MM.1S (cell line): ENCODE results near the gene FBXL13.

Experiments
- DNase-seq: peaks from one replicate; pipeline ENCODE4 v3.0.0-alpha.2; 2015
- H2AFZ ChIP-seq: fragments of 300-600 bp; sonication (generic); 2 replicates; pipeline ENCODE4 v1.6.0; 2016; ENCODE audit warnings: antibody characterized with exemption, low read length
- H3F3A ChIP-seq: fragments of 300-600 bp; sonication (generic); 2 replicates; pipeline ENCODE4 v1.6.1; 2016; ENCODE audit warnings: mild to moderate bottlenecking, antibody characterized with exemption, low read length, moderate library complexity, mixed read lengths; ENCODE audit not compliant: insufficient read depth
- H3K27ac ChIP-seq: fragments of 300-600 bp; sonication (generic); 2 replicates; pipeline ENCODE4 v1.5.1; 2016; ENCODE audit warnings: mild to moderate bottlenecking, low read length
- H3K27me3 ChIP-seq: fragments of 300-600 bp; sonication (generic); replicated peaks from 2 replicates; pipeline ENCODE4 v1.6.0; 2016; ENCODE audit warnings: low read length; ENCODE audit not compliant: insufficient read depth
- H3K36me3 ChIP-seq: fragments of 300-600 bp; sonication (generic); replicated peaks from 2 replicates; pipeline ENCODE4 v1.6.1; 2016; ENCODE audit warnings: mild to moderate bottlenecking, low read length, mixed read lengths; ENCODE audit not compliant: insufficient read depth
- H3K4me1 ChIP-seq: fragments of 300-600 bp; sonication (generic); 2 replicates; pipeline ENCODE4 v1.6.1; 2016; ENCODE audit warnings: low read length, mixed read lengths
- H3K4me2 ChIP-seq: fragments of 300-600 bp; sonication (generic); 2 replicates; pipeline ENCODE4 v1.6.0; 2016; ENCODE audit warnings: low read depth, low read length
- H3K4me3 ChIP-seq: fragments of 300-600 bp; sonication (generic); 2 replicates; pipeline ENCODE4 v1.5.1; 2016; ENCODE audit warnings: low read length, mixed read lengths
- H3K79me2 ChIP-seq: fragments of 300-600 bp; sonication (generic); 2 replicates; pipeline ENCODE4 v1.6.1; 2016; ENCODE audit warnings: mixed run types, low read length, mixed read lengths
- H3K9ac ChIP-seq: fragments of 300-600 bp; sonication (generic); 2 replicates; pipeline ENCODE4 v1.6.1; 2016; ENCODE audit warnings: low read length, mixed read lengths
- H3K9me2 ChIP-seq: fragments of 300-600 bp; sonication (generic); replicated peaks from 2 replicates; pipeline ENCODE4 v1.6.1; 2016; ENCODE audit warnings: mild to moderate bottlenecking, low read length, mixed read lengths; ENCODE audit not compliant: insufficient read depth
- H3K9me3 ChIP-seq: fragments of 300-600 bp; sonication (generic); replicated peaks from 2 replicates; pipeline ENCODE4 v1.6.1; 2016; ENCODE audit warnings: mild to moderate bottlenecking, low read length, mixed read lengths; ENCODE audit not compliant: insufficient read depth
- H4K20me1 ChIP-seq: fragments of 300-600 bp; sonication (generic); 2 replicates; pipeline ENCODE4 v1.6.1; 2016; ENCODE audit warnings: mild to moderate bottlenecking, low read length, moderate library complexity, mixed read lengths; ENCODE audit not compliant: insufficient read depth
- CTCF ChIP-seq: fragments of 300-600 bp; sonication (generic); IDR thresholded peaks from 2 replicates; pipeline ENCODE4 v1.5.1; 2016; ENCODE audit warnings: antibody characterized with exemption, low read length, mixed read lengths
- EZH2 ChIP-seq: fragments of 300-600 bp; sonication (generic); optimal IDR thresholded peaks from 2 replicates; pipeline ENCODE3; 2017; ENCODE audit warnings: low read depth, mild to moderate bottlenecking, antibody characterized with exemption, low read length, mixed read lengths
- EZH2phosphoT487 ChIP-seq: fragments of 300-600 bp; sonication (generic); IDR thresholded peaks from 2 replicates; pipeline ENCODE4 v1.6.1; 2018; ENCODE audit warnings: antibody characterized with exemption, low read length

The FBXL13 gene

GRCh38 chr7:102927312-102927933, 147.2 kb downstream of the FBXL13 start:
- no peak overlapping the region for H3K4me2 ChIP-seq
- H3K9me3 ChIP-seq = no peaks in the 10 kb centered on the region
- H3K4me1 ChIP-seq = no peaks in the 10 kb centered on the region
- TF ChIP-seq EZH2phosphoT487 (no peak), EZH2 (no peak), CTCF (no peak)
- H3K4me3 ChIP-seq = no peak overlapping the region
- H3K9ac ChIP-seq = no peak overlapping the region
- H3K36me3 ChIP-seq = no peaks in the 10 kb centered on the region
- no peaks in the 10 kb centered on the region for H3K79me2 ChIP-seq
- H3K9me2 ChIP-seq = no peaks in the 10 kb centered on the region
- no peak overlapping the region for H3K27ac ChIP-seq
- H3F3A ChIP-seq = no peaks in the 10 kb centered on the region
- H2AFZ ChIP-seq = no peak overlapping the region
- no peaks in the 10 kb centered on the region for H4K20me1 ChIP-seq
- DNase-seq = no peak
- H3K27me3 ChIP-seq = no peaks in the 10 kb centered on the region

- TF ChIP-seq EZH2phosphoT487 = no peak
- no peak for TF ChIP-seq EZH2
- no peak for TF ChIP-seq CTCF
- Histone ChIP-seq H3K9ac (no peak overlapping the region), H2AFZ (no peak overlapping the region), H3K27me3 (no peaks in the 10 kb centered on the region), H3K4me1 (no peaks in the 10 kb centered on the region), H3K4me2 (no peak overlapping the region), H3K27ac (no peak overlapping the region), H3K36me3 (no peaks in the 10 kb centered on the region), H3K9me2 (no peaks in the 10 kb centered on the region), H3K9me3 (no peaks in the 10 kb centered on the region), H4K20me1 (no peaks in the 10 kb centered on the region), H3K4me3 (no peak overlapping the region), H3K79me2 (no peaks in the 10 kb centered on the region), H3F3A (no peaks in the 10 kb centered on the region)
- no peak for DNase-seq
Measured at GRCh38 chr7:102926783-102927140, 147.8 kb downstream of the FBXL13 start.

- H3K27me3 ChIP-seq = no peaks in the 10 kb centered on the region
- no peaks in the 10 kb centered on the region for H3K9me3 ChIP-seq
- no peaks in the 10 kb centered on the region for H3K79me2 ChIP-seq
- H3K27ac ChIP-seq = no peak overlapping the region
- H3K4me1 ChIP-seq = no peaks in the 10 kb centered on the region
- H2AFZ ChIP-seq = no peak overlapping the region
- no peak overlapping the region for H3K9ac ChIP-seq
- H3K4me3 ChIP-seq = no peak overlapping the region
- H3K4me2 ChIP-seq = no peak overlapping the region
- H3K9me2 ChIP-seq = no peaks in the 10 kb centered on the region
- no peaks in the 10 kb centered on the region for H3K36me3 ChIP-seq
- no peak for DNase-seq
- H3F3A ChIP-seq = no peaks in the 10 kb centered on the region
- TF ChIP-seq CTCF (no peak), EZH2 (no peak), EZH2phosphoT487 (no peak)
- H4K20me1 ChIP-seq = no peaks in the 10 kb centered on the region
Measured at GRCh38 chr7:102925976-102926782, 148.4 kb downstream of the FBXL13 start.
